Activated CD4-positive, CD25-positive, alpha-beta regulatory T cell treated with anti-CD3 and anti-CD28 coated beads, Interleukin-2, amount 50 U/mL, for 72 hours (primary cell): ENCODE measurements around the gene TRAPPC2.
A peak's percentile ranks its signal among the peaks of the same experiment; 100 is the strongest.
"Not testable (repeated sequence)": the region's sequence is repeated elsewhere in the genome, so short reads cannot be mapped to it uniquely, and the experiment has no call there.

ENCODE experiments used
- DNase-seq: peaks from one replicate; pipeline ENCODE4 v3.0.0; 2021

The TRAPPC2 gene

DNA sequence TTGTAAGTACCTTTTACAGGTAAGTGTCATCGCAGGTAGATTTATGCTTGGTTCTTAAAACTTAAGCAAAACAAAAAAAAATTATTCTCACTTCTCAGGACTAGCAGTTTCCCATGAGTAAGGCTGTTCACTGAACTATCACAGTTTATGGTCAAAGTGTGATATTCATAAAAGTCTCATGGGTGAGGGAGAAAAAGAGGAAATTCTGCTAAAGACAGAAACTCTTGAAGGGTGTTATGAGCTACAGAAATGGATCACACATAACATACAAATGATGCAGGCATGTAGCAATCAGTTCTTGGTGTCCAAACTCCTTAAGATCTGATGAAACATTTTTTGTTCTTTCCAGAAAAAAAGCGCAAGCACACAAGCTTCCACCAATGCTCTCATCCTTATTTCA is 37.0 kb downstream of the TRAPPC2 start:
- no peak for DNase-seq

DNA sequence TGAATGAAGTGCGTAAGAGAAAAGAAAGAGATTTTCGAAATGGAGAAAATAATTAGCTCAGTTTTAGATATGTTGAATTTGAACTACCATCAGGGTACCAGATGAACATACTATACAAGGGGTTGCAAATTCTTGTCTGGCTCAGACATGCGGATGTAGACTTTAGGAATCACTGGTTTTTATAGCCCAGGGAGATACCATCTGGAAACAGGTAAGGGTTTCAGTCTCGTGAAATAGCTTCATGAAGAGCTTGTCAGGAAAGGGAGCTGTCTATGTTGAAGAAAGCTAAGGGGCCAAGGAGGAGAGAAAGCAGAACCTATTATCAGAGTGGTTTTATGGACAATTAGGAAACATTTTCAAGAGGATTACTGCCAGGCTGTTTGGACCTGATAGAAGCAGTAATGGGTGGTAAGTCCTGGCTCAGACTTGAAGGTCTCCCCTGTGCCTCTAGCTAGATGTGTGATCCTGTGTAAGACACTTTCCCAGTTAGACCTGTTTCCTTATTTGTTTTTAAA is 38.8 kb downstream of the TRAPPC2 start:
- DNase-seq, result no peak

DNA sequence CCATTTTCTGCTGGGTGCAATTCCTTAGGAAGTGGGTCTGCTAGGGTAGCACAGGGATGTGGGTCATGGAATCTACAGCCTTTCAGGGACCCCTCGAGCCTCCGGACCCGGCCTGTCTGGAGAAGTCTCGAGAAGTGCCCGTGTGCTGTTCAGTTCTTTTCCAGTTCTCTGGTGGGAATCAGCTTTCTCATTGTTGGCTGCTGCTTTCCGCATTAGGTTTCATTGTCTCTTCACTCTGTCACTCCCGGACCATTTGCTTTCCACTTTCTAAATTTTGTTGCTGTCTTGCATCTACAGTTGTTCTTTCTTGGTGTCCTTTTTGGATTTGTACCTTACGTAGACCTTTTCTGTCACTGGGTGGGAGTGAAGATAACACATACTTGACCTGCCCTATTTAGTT is 39.4 kb downstream of the TRAPPC2 start:
- no peak for DNase-seq

GRCh38 chrX:13694359-13694758 is 40.1 kb downstream of the TRAPPC2 start:
- DNase-seq, result no peak

- no peak for DNase-seq
These were observed 41.0 kb downstream of the TRAPPC2 start for GRCh38 chrX:13693341-13693961.

DNA sequence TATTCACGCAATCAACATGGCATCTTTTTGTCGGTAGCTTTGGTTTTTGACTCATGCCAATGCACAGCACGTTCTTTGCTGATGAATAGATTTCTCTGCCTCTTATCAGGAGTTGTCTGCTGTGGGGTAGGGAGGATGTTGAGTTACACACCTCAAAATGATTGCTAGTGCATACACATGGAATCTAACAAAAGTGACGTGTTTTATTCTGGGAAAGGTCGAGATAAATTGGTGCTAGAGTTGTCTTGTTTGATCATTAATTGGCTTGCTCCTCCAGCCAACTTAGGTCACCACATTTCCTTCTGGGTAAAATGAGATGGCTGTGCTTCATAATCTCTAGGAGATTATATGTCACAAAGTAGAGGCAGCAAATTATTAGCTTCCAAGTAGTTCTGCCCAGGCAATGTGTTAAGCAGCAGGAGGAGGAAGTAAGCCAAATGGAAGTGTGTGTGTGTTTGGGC is 41.6 kb downstream of the TRAPPC2 start:
- DNase-seq, result no peak

GRCh38 chrX:13691841-13692371 is 42.5 kb downstream of the TRAPPC2 start:
- DNase-seq, result no peak

DNA sequence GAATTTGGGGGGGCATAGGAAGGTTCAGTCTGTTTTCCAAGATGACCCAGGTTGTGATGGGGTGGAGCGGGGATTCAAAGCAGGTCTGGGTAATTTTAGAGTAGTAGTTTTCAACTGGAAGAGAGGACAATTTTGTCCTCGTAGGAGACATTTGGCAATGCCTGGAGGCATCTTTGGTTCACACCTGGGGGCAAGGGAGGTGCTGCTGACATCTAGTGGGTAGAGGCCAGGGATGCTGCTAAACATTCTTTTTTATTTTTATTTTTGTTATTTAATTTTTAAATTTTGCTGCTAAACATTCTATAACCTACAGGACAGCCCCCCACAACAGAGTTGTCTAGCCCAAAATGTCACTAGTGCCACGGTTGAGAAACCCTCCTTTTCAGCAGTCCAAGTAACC is 43.6 kb downstream of the TRAPPC2 start:
- no peak for DNase-seq

- no peak for DNase-seq
These were observed 44.6 kb downstream of the TRAPPC2 start for GRCh38 chrX:13689741-13690211.

DNA sequence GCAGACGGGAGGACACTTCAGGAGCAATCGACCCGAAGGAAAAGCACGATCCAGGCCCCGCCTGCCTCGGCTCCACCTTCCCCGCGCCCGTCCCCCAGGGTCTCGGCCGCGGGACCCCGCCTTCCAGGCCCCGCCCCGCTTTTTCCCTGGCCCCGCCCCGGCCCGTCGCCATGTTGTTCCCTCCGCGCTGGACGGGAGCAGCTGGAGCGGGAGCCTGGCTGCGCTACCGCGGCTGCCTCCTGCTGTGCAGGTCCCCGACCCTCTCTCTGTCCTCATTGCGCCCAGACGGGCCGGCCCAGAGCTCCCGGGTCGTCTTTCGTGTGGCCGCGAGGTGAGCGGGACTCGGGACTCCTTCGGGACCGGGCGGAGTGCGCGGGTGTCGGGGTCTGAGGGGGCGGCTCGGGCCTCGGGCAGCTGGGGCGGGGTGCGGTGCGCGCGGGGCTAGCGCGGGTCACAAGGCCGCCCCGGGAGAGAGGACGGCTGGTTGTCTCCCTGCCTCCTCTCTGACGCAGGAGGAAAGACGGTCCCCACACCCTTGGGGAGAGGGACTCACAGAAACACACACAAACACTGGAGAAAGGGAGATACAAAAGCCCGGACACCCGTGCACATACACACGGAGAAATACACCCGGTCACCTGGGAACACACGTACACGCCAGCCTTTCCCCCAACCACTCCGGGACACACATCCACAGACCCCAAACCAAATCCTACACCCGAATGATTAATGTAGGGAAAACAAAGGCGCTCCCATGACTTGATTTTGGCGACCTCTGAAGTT is 45.3 kb downstream of the TRAPPC2 start, which contains the start of gene RAB9A:
Gene RAB9A (plus strand): TSS at position 171 of the 783 bp plus-strand sequence. CDS start 19,619 bp downstream, outside the sequence.
- DNase-seq, result peak; percentile 84

- DNase-seq, result no peak
These were observed 45.9 kb downstream of the TRAPPC2 start for GRCh38 chrX:13688384-13688957.

GRCh38 chrX:13687203-13687602 is 47.2 kb downstream of the TRAPPC2 start:
- no peak for DNase-seq

GRCh38 chrX:13685126-13685763 is 49.2 kb downstream of the TRAPPC2 start:
- no peak for DNase-seq

DNA sequence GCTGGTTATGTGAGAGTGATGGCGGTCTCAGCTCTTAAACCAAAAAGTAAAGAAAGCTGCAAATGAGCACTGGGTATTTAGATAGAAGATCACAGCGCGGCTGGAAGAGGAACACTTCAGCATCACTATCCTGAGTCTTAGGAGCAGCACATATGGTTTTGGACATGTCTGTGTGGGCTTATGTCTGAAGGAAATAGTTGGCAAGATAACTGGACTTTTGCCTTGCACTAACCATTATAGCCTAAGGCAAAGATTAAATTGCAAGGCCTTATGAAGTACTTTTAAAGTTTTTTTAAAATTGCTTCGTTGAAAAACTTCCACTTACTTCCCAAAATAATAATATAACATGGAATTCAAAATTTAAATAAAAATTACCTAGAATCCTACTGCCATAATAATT is 50.1 kb downstream of the TRAPPC2 start:
- DNase-seq, result no peak

- DNase-seq, result no peak
These were observed 52.8 kb downstream of the TRAPPC2 start for GRCh38 chrX:13681595-13681994.

DNA sequence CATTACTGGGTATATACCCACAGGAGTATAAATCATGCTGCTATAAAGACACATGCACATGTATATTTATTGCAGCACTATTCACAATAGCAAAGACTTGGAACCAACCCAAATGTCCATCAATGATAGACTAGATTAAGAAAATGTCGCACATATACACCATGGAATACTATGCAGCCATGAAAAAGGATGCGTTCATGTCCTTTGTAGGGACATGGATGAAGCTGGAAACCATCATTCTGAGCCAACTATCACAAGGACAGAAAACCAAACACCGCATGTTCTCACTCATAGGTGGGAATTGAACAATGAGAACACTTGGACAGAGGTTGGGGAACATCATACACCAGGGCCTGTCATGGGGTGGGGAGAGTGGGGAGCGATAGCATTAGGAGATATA is 54.7 kb downstream of the TRAPPC2 start:
- not testable (repeated sequence) for DNase-seq

DNA sequence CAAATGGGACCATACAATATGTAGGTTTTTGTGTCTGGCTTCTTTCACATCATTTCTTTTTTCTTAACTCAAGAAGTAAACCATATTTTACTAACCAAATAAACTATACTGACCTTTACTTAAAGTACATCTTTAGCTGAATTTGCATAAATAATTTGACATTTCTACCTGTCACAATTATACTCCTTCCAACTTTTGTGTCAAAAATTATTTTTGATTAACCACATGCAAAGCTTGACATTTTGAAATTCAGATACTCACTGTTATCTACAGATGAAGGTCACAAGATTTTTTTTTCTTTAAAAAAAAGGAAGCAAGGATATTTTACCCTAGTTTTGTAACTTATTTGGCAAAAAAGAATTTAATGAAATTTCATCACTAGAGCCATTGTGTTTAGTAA is 57.5 kb downstream of the TRAPPC2 start:
- no peak for DNase-seq

DNA sequence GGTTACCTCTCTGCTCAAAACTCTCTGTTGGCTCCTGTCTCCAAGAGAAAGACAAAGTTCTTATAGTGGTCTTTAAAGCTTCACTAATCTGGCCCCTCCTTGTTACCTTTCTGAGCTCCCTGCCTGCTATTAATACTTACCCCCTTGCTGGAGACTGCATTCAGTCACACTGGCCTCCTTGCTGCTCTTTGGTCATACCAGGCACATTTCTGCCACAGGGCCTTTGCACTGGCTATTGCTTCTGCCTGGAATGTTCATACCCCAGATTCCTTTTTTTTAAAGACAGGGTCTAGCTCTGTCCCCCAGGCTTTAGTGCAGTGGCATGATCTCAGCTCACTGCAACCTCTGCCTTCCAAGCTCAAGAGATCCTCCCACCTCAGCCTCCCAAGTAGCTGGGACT is 61.4 kb downstream of the TRAPPC2 start:
- DNase-seq, result no peak

DNA sequence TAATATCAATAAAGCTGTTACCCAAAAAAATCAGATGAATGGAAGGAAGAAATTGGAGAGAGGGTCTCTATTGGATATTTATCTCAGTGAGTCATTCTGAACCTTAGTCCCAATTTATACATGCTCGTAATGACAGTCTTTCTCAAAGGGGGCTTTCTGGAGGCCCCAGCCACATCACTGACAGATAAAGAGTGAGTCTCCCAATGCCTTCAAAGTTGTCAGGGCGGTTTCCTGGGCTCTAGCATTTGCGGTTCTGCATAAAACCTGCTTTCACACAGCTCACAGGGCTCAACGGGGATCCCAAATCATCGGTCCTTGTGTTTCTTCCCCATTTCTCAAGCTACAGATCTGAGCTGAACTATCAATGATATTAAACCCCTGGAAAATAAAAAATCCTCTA is 64.2 kb downstream of the TRAPPC2 start:
- DNase-seq, result no peak

- not testable (repeated sequence) for DNase-seq
These were observed 64.7 kb downstream of the TRAPPC2 start for GRCh38 chrX:13669755-13670154.

DNA sequence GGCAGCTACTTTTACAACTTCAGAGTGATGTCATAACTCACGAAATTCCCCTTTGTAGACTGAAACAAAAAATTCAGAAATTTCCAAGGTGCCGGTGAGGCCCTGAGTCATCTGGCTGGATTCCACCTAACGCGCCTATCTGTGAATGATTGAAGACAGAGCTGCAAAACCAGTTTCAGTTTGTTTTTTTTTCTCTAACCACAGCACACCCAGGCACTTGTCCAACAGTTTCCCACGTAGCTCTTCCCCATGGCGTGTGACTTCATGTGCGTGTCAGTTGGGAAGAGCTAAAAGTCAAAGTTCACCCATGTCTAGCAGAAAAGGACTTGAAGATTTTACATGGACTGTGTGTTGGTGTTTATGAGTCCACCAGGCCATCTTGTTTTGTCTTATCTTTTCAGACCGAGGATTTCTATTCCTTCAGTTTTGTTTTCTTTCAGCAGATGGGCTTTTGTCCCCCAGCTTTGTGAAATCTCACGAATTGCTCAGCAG is 65.1 kb downstream of the TRAPPC2 start:
- DNase-seq, result no peak

DNA sequence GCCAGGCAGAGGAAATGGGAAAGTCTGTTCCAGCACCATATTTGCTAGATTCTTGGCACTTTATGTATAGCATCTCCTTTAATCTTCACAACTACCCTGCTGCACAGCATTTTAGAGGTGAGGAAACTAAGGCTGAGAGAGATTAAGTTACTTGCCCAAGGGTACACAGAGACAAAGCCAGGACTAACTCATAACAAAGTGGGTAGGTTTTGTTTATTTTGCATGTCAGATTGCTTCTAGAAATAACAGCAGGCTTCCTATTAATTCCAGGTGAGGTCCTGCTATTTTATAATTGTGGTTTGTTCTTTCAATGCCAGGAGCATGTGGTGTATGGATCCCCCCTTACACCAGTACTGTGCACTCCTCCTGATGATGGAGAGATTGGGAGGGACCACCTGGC is 66.5 kb downstream of the TRAPPC2 start:
- no peak for DNase-seq

DNA sequence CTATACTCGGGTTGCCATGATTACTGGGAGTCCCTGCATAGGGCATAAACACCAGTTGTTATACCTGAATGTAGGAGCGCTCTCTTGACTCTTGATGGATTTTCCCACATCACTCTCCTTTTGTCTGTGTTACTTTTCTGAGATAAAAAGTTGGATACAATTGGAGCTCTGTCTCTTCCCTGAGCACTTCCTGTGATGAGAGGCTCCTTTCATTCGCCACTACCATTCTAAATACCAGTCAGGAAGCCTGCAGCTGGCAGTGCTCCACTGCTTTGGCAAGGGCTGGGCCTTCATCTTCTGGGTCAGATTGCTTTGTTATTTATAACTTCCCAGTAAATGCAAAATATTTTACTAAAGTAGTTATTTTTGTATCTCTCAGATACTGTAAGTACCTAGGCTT is 67.6 kb downstream of the TRAPPC2 start:
- no peak for DNase-seq
